HCT116 (cell line): ENCODE measurements around the gene ZPBP. TPM values are rescaled to one million over a fixed set of nuclear protein-coding genes. Genes with fewer than 3 reads are reported as not detected.

Experiments used
- ATAC-seq: fragments of 200-7000 bp; cut with Tn5 transposase; 2 replicates; pipeline ENCODE4 v1.9.1; 2020; ENCODE audit warnings: mild to moderate bottlenecking, moderate library complexity
- BruUV-seq: library from RNA; stranded (reverse); fragments of 400-500 nt; replicated peaks from 2 replicates; lab custom pipeline; 2021; lab: Mats Ljungman, UMichigan
- CTCF ChIA-PET: fragments of 300-600 bp; sonication (Branson Sonifier 250); formaldehyde crosslinking; loops from one replicate; lab custom pipeline; 2021; ENCODE audit warnings: antibody characterized with exemption; lab: Charles Lee
- POLR2A ChIA-PET: fragments of 300-600, 350-600 bp; sonication (Branson Sonifier 250); formaldehyde crosslinking; loops from one replicate; lab custom pipeline; 2021; ENCODE audit warnings: antibody characterized with exemption; lab: Charles Lee
- RAD21 ChIA-PET, 2 experiments: fragments of 300-600 bp; sonication (Branson Sonifier 250); formaldehyde crosslinking; loops; one replicate each; lab custom pipeline; 2023; ENCODE audit warnings: low total read pairs in 2 of 2; ENCODE audit not compliant: uncharacterized antibody in 2 of 2, unreplicated experiment in 2 of 2, low non-redundant PET in 1 of 2; lab: Charles Lee
- DNase-seq: peaks from one replicate; pipeline ENCODE4 v3.0.0-alpha.2; 2010; ENCODE audit warnings: low read depth, low spot score
- H2AFZ ChIP-seq: fragments of 200-600 bp; shearing (Covaris generic), sonication (generic); 2 replicates; pipeline ENCODE4 v1.6.1; 2017; ENCODE audit warnings: low read depth, mixed run types, mixed read lengths, antibody characterized with exemption, low read length; ENCODE audit not compliant: poor library complexity, severe bottlenecking
- H3K27ac ChIP-seq: 2 replicates; pipeline ENCODE4 v1.5.1; 2012; ENCODE audit warnings: low read depth, low read length
- H3K27me3 ChIP-seq: fragments of 200-600 bp; sonication (generic); 2 replicates; pipeline ENCODE4 v1.6.1; 2016; ENCODE audit warnings: mixed run types, low read length, mixed read lengths; ENCODE audit not compliant: insufficient read depth
- H3K36me3 ChIP-seq, 2 experiments: fragments of 200-500 bp in 1 of 2; fragments of 200-600 bp in 1 of 2; sonication (Bioruptor generic) in 1 of 2; sonication (generic) in 1 of 2; 2 replicates each; pipeline versions ENCODE4 v1.5.1 to v1.6.1; 2014 to 2016; ENCODE audit warnings: low read length in 2 of 2, inconsistent platforms in 1 of 2, mixed read lengths in 1 of 2, mixed run types in 1 of 2; ENCODE audit not compliant: insufficient read depth in 2 of 2, control insufficient read depth in 1 of 2
- H3K4me1 ChIP-seq, 2 experiments: fragments of 200-600 bp in 1 of 2; sonication (generic) in 1 of 2; 2 replicates each; pipeline versions ENCODE4 v1.5.1 to v1.6.1; 2012 to 2017; ENCODE audit warnings: low read length in 2 of 2, inconsistent platforms in 1 of 2, mild to moderate bottlenecking in 1 of 2, mixed read lengths in 1 of 2, mixed run types in 1 of 2, moderate library complexity in 1 of 2; ENCODE audit not compliant: insufficient read depth in 2 of 2, control insufficient read depth in 1 of 2
- H3K4me2 ChIP-seq: fragments of 200-600 bp; sonication (generic); 2 replicates; pipeline ENCODE4 v1.6.1; 2017; ENCODE audit warnings: mixed run types, low read length, mixed read lengths
- H3K4me3 ChIP-seq, 2 experiments: fragments of 200-600 bp in 1 of 2; sonication (generic) in 1 of 2; replicated peaks in 1 of 2; 2 replicates each; pipeline ENCODE4 v1.5.1; 2011 to 2016; ENCODE audit warnings: low read length in 2 of 2, control low read depth in 1 of 2, low read depth in 1 of 2, mild to moderate bottlenecking in 1 of 2, mixed read lengths in 1 of 2, mixed run types in 1 of 2
- H3K79me2 ChIP-seq: fragments of 200-600 bp; sonication (generic); 2 replicates; pipeline ENCODE4 v1.6.1; 2017; ENCODE audit warnings: mild to moderate bottlenecking, mixed run types, low read length, moderate library complexity, mixed read lengths; ENCODE audit not compliant: insufficient read depth
- H3K9ac ChIP-seq: fragments of 200-600 bp; sonication (generic); 2 replicates; pipeline ENCODE4 v1.6.1; 2016; ENCODE audit warnings: low read length, mixed read lengths
- H3K9me2 ChIP-seq: fragments of 200-600 bp; sonication (generic), shearing (Covaris generic); 2 replicates; pipeline ENCODE4 v1.6.1; 2017; ENCODE audit warnings: mixed run types, mild to moderate bottlenecking, moderate library complexity; ENCODE audit not compliant: insufficient read depth
- H3K9me3 ChIP-seq, 2 experiments: fragments of 200-500 bp in 1 of 2; fragments of 200-600 bp in 1 of 2; sonication (Bioruptor generic) in 1 of 2; sonication (generic) in 1 of 2; 2 replicates each; pipeline ENCODE4 v1.6.1; 2014 to 2017; ENCODE audit warnings: low read length in 2 of 2, mixed read lengths in 2 of 2, inconsistent platforms in 1 of 2, low read depth in 1 of 2, mild to moderate bottlenecking in 1 of 2, mixed run types in 1 of 2, moderate library complexity in 1 of 2; ENCODE audit not compliant: control insufficient read depth in 1 of 2, insufficient read depth in 1 of 2
- H4K20me1 ChIP-seq: fragments of 200-600 bp; sonication (generic), shearing (Covaris generic); 2 replicates; pipeline ENCODE4 v1.6.1; 2017; ENCODE audit warnings: mixed run types, mild to moderate bottlenecking, moderate library complexity; ENCODE audit not compliant: insufficient read depth
- ATF3 ChIP-seq: IDR thresholded peaks from 2 replicates; pipeline ENCODE4 v1.6.1; 2012
- CBX3 ChIP-seq: IDR thresholded peaks from 2 replicates; pipeline ENCODE4 v1.6.1; 2012; ENCODE audit warnings: low read depth
- CEBPB ChIP-seq: IDR thresholded peaks from 2 replicates; pipeline ENCODE4 v1.6.1; 2012; ENCODE audit warnings: low read depth
- CTCF ChIP-seq, 3 experiments: fragments of 200-600 bp in 1 of 3; sonication (generic) in 1 of 3; IDR thresholded peaks in 2 of 3; conservative IDR thresholded peaks in 1 of 3; 2 replicates each; pipeline ENCODE4 v1.5.1; 2012 to 2017; ENCODE audit warnings: low read depth in 2 of 3, low read length in 2 of 3, antibody characterized with exemption in 1 of 3, borderline replicate concordance in 1 of 3, control low read depth in 1 of 3, mild to moderate bottlenecking in 1 of 3, mixed read lengths in 1 of 3, mixed run types in 1 of 3, moderate library complexity in 1 of 3; ENCODE audit not compliant: insufficient read depth in 1 of 3
- EGR1 ChIP-seq: IDR thresholded peaks from 2 replicates; pipeline ENCODE4 v1.6.1; 2012; ENCODE audit warnings: low read depth
- ELF1 ChIP-seq: IDR thresholded peaks from 2 replicates; pipeline ENCODE4 v1.6.1; 2012; ENCODE audit warnings: low read depth, borderline replicate concordance
- EZH2phosphoT487 ChIP-seq: fragments of 200-600 bp; IDR thresholded peaks from 2 replicates; pipeline ENCODE4 v1.6.1; 2018; ENCODE audit warnings: antibody characterized with exemption, borderline replicate concordance
- FOSL1 ChIP-seq: IDR thresholded peaks from 2 replicates; pipeline ENCODE4 v1.6.1; 2012; ENCODE audit warnings: low read depth
- JUND ChIP-seq: IDR thresholded peaks from 2 replicates; pipeline ENCODE4 v1.6.1; 2012
- POLR2A ChIP-seq: IDR thresholded peaks from 2 replicates; pipeline ENCODE4 v1.7.0; 2011; ENCODE audit warnings: borderline replicate concordance; ENCODE audit not compliant: insufficient read depth, insufficient read length; ENCODE audit errors: extremely low read depth
- POLR2AphosphoS5 ChIP-seq: IDR thresholded peaks from 2 replicates; pipeline ENCODE4 v1.6.1; 2011; ENCODE audit warnings: mild to moderate bottlenecking, low read depth, low read length, moderate library complexity
- SP1 ChIP-seq: IDR thresholded peaks from 2 replicates; pipeline ENCODE4 v1.6.1; 2012; ENCODE audit warnings: low read depth
- SRF ChIP-seq: IDR thresholded peaks from 2 replicates; pipeline ENCODE4 v1.6.1; 2012; ENCODE audit warnings: low read depth
- TCF7L2 ChIP-seq: IDR thresholded peaks from 2 replicates; pipeline ENCODE4 v1.7.0; 2011; ENCODE audit warnings: borderline replicate concordance, inconsistent platforms; ENCODE audit not compliant: insufficient read depth, insufficient read length; ENCODE audit errors: extremely low read depth
- YY1 ChIP-seq: IDR thresholded peaks from 2 replicates; pipeline ENCODE4 v1.6.1; 2011; ENCODE audit warnings: low read length, low read depth, moderate library complexity, mild to moderate bottlenecking; ENCODE audit not compliant: insufficient replicate concordance; ENCODE audit errors: extremely low read depth
- ZBTB33 ChIP-seq: IDR thresholded peaks from 2 replicates; pipeline ENCODE4 v1.6.1; 2011; ENCODE audit warnings: mild to moderate bottlenecking, low read length, moderate library complexity; ENCODE audit not compliant: insufficient replicate concordance; ENCODE audit errors: extremely low read depth
- ZNF274 ChIP-seq: fragments of 200-500 bp; sonication (Bioruptor generic); IDR thresholded peaks from 2 replicates; pipeline ENCODE4 v1.6.1; 2014; ENCODE audit warnings: mild to moderate bottlenecking, low read depth, low read length, inconsistent platforms
- intact Hi-C: fragments of 100-400 bp; cut with micrococcal nuclease; formaldehyde crosslinking; loops from 2 replicates; pipeline ENCODE4 v1.10.0; 2022
- total RNA-seq: library from RNA; stranded (reverse); gene quantifications from one replicate; pipeline ENCODE4 v1.2.1, GENCODE V29; 2021; ENCODE audit not compliant: unreplicated experiment
- TF ChIP-seq, protein P1 (sequence below): IDR thresholded peaks from 2 replicates; pipeline ENCODE4 v1.6.1; 2012
- TF ChIP-seq, protein P2 (sequence below): IDR thresholded peaks from 2 replicates; pipeline ENCODE4 v1.6.1; 2012; ENCODE audit warnings: low read depth

ZPBP gene
- total RNA-seq, 1 experiment from 2014 or later: not detected

DNA sequence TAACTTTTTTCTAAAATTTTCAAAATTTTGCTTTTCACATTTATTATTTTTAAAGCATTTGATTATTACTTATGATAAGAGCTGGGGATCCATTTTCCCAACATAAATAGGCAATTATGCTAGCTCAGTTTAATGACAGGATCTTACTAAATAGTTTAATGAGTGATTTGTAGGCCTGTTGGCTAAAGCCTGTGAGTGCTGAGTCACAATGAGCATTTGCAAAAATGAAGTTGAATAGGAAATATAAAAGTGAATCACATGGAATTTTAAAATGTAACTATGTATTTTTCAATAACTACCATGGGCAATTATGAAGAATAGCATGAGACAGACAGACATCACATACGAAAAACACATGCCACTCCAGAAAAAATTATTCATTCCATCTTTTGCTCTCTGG lies 45.1 kb upstream of the ZPBP start:
- Histone ChIP-seq H3K27me3 (no peaks in the 10 kb centered on the region), H4K20me1 (no peaks in the 10 kb centered on the region), H3K27ac (no peak overlapping the region), H3K4me3 (no peak overlapping the region), H3K9me3 (no peaks in the 10 kb centered on the region), H2AFZ (no peak overlapping the region), H3K9ac (no peak overlapping the region), H3K9me2 (no peaks in the 10 kb centered on the region), H3K4me2 (no peak overlapping the region), H3K79me2 (no peaks in the 10 kb centered on the region), H3K4me1 (no peaks in the 10 kb centered on the region), H3K36me3 (no peaks in the 10 kb centered on the region)
- intact Hi-C loops: no loop called here
- ATAC-seq (no peak), DNase-seq (no peak)
- ChIA-PET CTCF (no interaction called here), RAD21 (no interaction called here), POLR2A (no interaction called here)
- BruUV-seq: no TSS peak
- TF ChIP-seq TCF7L2 (no peak), SRF (no peak), CTCF (IDR thresholded peaks at IDR 0.05 in 2 of 3, conservative IDR thresholded peaks at IDR 0.05 in 1 of 3; ENCODE audit: borderline replicate concordance in 1 of 3, insufficient read depth in 1 of 3, low read depth in 2 of 3, low read length in 2 of 3) (no peak), POLR2A (no peak), CBX3 (no peak), JUND (no peak), FOSL1 (no peak), ELF1 (no peak), SP1 (no peak), ZBTB33 (no peak), POLR2AphosphoS5 (no peak), EGR1 (no peak), YY1 (no peak), CEBPB (no peak), ATF3 (no peak), EZH2phosphoT487 (no peak), ZNF274 (no peak)
- TF ChIP-seq, protein P1, sequence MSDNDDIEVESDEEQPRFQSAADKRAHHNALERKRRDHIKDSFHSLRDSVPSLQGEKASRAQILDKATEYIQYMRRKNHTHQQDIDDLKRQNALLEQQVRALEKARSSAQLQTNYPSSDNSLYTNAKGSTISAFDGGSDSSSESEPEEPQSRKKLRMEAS: no peak
- TF ChIP-seq, protein P2, sequence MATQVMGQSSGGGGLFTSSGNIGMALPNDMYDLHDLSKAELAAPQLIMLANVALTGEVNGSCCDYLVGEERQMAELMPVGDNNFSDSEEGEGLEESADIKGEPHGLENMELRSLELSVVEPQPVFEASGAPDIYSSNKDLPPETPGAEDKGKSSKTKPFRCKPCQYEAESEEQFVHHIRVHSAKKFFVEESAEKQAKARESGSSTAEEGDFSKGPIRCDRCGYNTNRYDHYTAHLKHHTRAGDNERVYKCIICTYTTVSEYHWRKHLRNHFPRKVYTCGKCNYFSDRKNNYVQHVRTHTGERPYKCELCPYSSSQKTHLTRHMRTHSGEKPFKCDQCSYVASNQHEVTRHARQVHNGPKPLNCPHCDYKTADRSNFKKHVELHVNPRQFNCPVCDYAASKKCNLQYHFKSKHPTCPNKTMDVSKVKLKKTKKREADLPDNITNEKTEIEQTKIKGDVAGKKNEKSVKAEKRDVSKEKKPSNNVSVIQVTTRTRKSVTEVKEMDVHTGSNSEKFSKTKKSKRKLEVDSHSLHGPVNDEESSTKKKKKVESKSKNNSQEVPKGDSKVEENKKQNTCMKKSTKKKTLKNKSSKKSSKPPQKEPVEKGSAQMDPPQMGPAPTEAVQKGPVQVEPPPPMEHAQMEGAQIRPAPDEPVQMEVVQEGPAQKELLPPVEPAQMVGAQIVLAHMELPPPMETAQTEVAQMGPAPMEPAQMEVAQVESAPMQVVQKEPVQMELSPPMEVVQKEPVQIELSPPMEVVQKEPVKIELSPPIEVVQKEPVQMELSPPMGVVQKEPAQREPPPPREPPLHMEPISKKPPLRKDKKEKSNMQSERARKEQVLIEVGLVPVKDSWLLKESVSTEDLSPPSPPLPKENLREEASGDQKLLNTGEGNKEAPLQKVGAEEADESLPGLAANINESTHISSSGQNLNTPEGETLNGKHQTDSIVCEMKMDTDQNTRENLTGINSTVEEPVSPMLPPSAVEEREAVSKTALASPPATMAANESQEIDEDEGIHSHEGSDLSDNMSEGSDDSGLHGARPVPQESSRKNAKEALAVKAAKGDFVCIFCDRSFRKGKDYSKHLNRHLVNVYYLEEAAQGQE: no peak
